GM19238 (cell line): ENCODE data around the gene MGLL.
"Not testable (repeated sequence)": the region's sequence is repeated elsewhere in the genome, so short reads cannot be mapped to it uniquely, and the experiment has no call there.

Source experiments
- DNase-seq: peaks from one replicate; pipeline ENCODE4 v3.0.0; 2011; ENCODE audit warnings: low spot score; ENCODE audit not compliant: insufficient read length

MGLL gene

GRCh38 chr3:127660621-127661251, 161.6 kb downstream of the MGLL start:
- no peak for DNase-seq

- no peak for DNase-seq
Measured at GRCh38 chr3:127658234-127658633, 164.1 kb downstream of the MGLL start.

GRCh38 chr3:127656906-127657305, 165.4 kb downstream of the MGLL start:
- DNase-seq: no peak

- no peak for DNase-seq
Measured at GRCh38 chr3:127655641-127656040, 166.7 kb downstream of the MGLL start.

GRCh38 chr3:127654993-127655392, 167.3 kb downstream of the MGLL start:
- DNase-seq: not testable (repeated sequence)

GRCh38 chr3:127654374-127654773, 167.9 kb downstream of the MGLL start:
- DNase-seq: no peak

- peak; percentile 56 for DNase-seq
Measured at GRCh38 chr3:127652246-127652995, 169.9 kb downstream of the MGLL start.

- DNase-seq: no peak
Measured at GRCh38 chr3:127651516-127652172, 170.7 kb downstream of the MGLL start.

GRCh38 chr3:127650236-127650635, 172.1 kb downstream of the MGLL start:
- no peak for DNase-seq

- no peak for DNase-seq
Measured at GRCh38 chr3:127647845-127648204, 174.5 kb downstream of the MGLL start.

- DNase-seq: no peak
Measured at GRCh38 chr3:127647166-127647844, 175.0 kb downstream of the MGLL start.

- DNase-seq: no peak
Measured at GRCh38 chr3:127646501-127647046, 175.7 kb downstream of the MGLL start.

GRCh38 chr3:127645371-127646015, 176.8 kb downstream of the MGLL start:
- no peak for DNase-seq

GRCh38 chr3:127644641-127645370, 177.5 kb downstream of the MGLL start:
- DNase-seq: no peak

- DNase-seq: no peak
Measured at GRCh38 chr3:127640042-127640355, 182.3 kb downstream of the MGLL start.

- no peak for DNase-seq
Measured at GRCh38 chr3:127639173-127640041, 182.9 kb downstream of the MGLL start.
